ENCODE results near the gene DSC3.

The DSC3 gene

GRCh38 chr18:31042406-31043181 is at the start of gene DSC3:
Gene DSC3 (minus strand): TSS chr18:31042742. CDS start chr18:31042660, 82 bp downstream.
- TF ChIP-seq GATA3 (IDR thresholded peaks at IDR 0.05; ENCODE audit: low read depth, low read length) (no peak), GATA2 (IDR thresholded peaks at IDR 0.05; ENCODE audit: low read depth, low read length) (no peak)

- no peak for TF ChIP-seq GATA3 (IDR thresholded peaks at IDR 0.05; ENCODE audit: low read depth, low read length)
- no peak for TF ChIP-seq GATA2 (IDR thresholded peaks at IDR 0.05; ENCODE audit: low read depth, low read length)
Observed at GRCh38 chr18:31091350-31091749, 48.8 kb upstream of the DSC3 start.

GRCh38 chr18:31088532-31088931 is 46.0 kb upstream of the DSC3 start:
- TF ChIP-seq GATA3 (IDR thresholded peaks at IDR 0.05; ENCODE audit: low read depth, low read length) (no peak), GATA2 (IDR thresholded peaks at IDR 0.05; ENCODE audit: low read depth, low read length) (no peak)

GRCh38 chr18:31079973-31080372 is 37.4 kb upstream of the DSC3 start:
- TF ChIP-seq GATA3 (IDR thresholded peaks at IDR 0.05; ENCODE audit: low read depth, low read length) (no peak), GATA2 (IDR thresholded peaks at IDR 0.05; ENCODE audit: low read depth, low read length) (no peak)

GRCh38 chr18:31077878-31078277 is 35.3 kb upstream of the DSC3 start:
- TF ChIP-seq GATA2 (IDR thresholded peaks at IDR 0.05; ENCODE audit: low read depth, low read length) (no peak), GATA3 (IDR thresholded peaks at IDR 0.05; ENCODE audit: low read depth, low read length) (no peak)

GRCh38 chr18:31072175-31072574 is 29.6 kb upstream of the DSC3 start:
- TF ChIP-seq GATA3 (IDR thresholded peaks at IDR 0.05; ENCODE audit: low read depth, low read length) (no peak), GATA2 (IDR thresholded peaks at IDR 0.05; ENCODE audit: low read depth, low read length) (no peak)

- no peak for TF ChIP-seq GATA3 (IDR thresholded peaks at IDR 0.05; ENCODE audit: low read depth, low read length)
- TF ChIP-seq GATA2 (IDR thresholded peaks at IDR 0.05; ENCODE audit: low read depth, low read length): no peak
Observed at GRCh38 chr18:31070206-31070605, 27.7 kb upstream of the DSC3 start.

GRCh38 chr18:31066266-31066665 is 23.7 kb upstream of the DSC3 start:
- TF ChIP-seq GATA3 (IDR thresholded peaks at IDR 0.05; ENCODE audit: low read depth, low read length): no peak
- no peak for TF ChIP-seq GATA2 (IDR thresholded peaks at IDR 0.05; ENCODE audit: low read depth, low read length)

- no peak for TF ChIP-seq GATA3 (IDR thresholded peaks at IDR 0.05; ENCODE audit: low read depth, low read length)
- TF ChIP-seq GATA2 (IDR thresholded peaks at IDR 0.05; ENCODE audit: low read depth, low read length): no peak
Observed at GRCh38 chr18:31065036-31065773, 22.7 kb upstream of the DSC3 start.

- TF ChIP-seq GATA2 (IDR thresholded peaks at IDR 0.05; ENCODE audit: low read depth, low read length): no peak
- TF ChIP-seq GATA3 (IDR thresholded peaks at IDR 0.05; ENCODE audit: low read depth, low read length): no peak
Observed at GRCh38 chr18:31064130-31064529, 21.6 kb upstream of the DSC3 start.

- no peak for TF ChIP-seq GATA2 (IDR thresholded peaks at IDR 0.05; ENCODE audit: low read depth, low read length)
- TF ChIP-seq GATA3 (IDR thresholded peaks at IDR 0.05; ENCODE audit: low read depth, low read length): no peak
Observed at GRCh38 chr18:31061945-31062344, 19.4 kb upstream of the DSC3 start.

- no peak for TF ChIP-seq GATA2 (IDR thresholded peaks at IDR 0.05; ENCODE audit: low read depth, low read length)
- TF ChIP-seq GATA3 (IDR thresholded peaks at IDR 0.05; ENCODE audit: low read depth, low read length): no peak
Observed at GRCh38 chr18:31058897-31059296, 16.4 kb upstream of the DSC3 start.

GRCh38 chr18:31057917-31058316 is 15.4 kb upstream of the DSC3 start:
- TF ChIP-seq GATA3 (IDR thresholded peaks at IDR 0.05; ENCODE audit: low read depth, low read length) (no peak), GATA2 (IDR thresholded peaks at IDR 0.05; ENCODE audit: low read depth, low read length) (no peak)

GRCh38 chr18:31057051-31057450 is 14.5 kb upstream of the DSC3 start:
- no peak for TF ChIP-seq GATA2 (IDR thresholded peaks at IDR 0.05; ENCODE audit: low read depth, low read length)
- no peak for TF ChIP-seq GATA3 (IDR thresholded peaks at IDR 0.05; ENCODE audit: low read depth, low read length)

- TF ChIP-seq GATA3 (IDR thresholded peaks at IDR 0.05; ENCODE audit: low read depth, low read length) (no peak), GATA2 (IDR thresholded peaks at IDR 0.05; ENCODE audit: low read depth, low read length) (no peak)
Observed at GRCh38 chr18:31056296-31056695, 13.8 kb upstream of the DSC3 start.

Data from SH-SY5Y (cell line).